HG02642 (cell line): Measurements from ENCODE around the gene ZNF804B.

ENCODE experiments used
- ATAC-seq: cut with Tn5 transposase; IDR thresholded peaks from one replicate; pipeline ENCODE4 v1.9.1; 2021; ENCODE audit warnings: mild to moderate bottlenecking; ENCODE audit not compliant: unreplicated experiment, poor library complexity

ZNF804B gene

GRCh38 chr7:89067048-89067447, 307.5 kb downstream of the ZNF804B start:
- ATAC-seq: no peak

DNA sequence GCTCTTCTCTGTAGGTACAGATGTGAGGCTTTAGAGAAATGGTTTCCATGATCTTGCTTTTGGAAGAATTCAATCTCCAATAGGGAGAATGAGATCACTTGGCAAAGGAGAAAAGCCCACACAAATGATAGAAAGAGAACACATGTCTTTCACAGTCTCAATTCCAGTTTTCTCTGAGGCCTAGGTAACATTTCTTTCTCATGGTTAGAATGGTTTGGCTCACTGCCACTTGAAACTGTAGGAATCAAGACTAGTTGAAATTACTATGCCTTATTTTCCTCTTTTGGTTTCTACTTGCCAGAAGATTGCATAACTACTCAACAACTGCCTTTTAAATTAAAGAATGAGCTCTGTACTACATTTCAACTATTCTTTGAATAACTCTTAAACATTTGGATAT, 312.6 kb downstream of the ZNF804B start:
- ATAC-seq: no peak

DNA sequence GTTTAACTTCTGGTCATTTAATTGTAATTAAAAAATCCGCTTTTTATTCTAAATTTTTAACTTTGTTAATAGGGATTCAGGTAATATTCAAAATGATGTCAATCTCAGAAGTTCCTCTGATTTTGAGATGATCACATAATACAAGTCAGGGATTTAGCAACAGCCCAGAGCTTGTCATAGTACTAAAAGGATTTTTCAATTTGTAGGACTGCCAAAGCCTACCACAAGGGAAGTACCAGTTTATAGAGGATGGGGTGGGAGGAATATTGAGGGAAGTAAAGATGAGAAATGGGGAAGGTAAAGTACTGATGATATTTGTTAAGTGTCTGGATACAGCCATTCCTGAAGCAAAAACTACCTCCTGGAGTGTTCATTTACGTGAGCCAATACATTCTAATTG, 314.3 kb downstream of the ZNF804B start:
- no peak for ATAC-seq

- no peak for ATAC-seq
Measured at GRCh38 chr7:89077992-89078391, 318.5 kb downstream of the ZNF804B start.

DNA sequence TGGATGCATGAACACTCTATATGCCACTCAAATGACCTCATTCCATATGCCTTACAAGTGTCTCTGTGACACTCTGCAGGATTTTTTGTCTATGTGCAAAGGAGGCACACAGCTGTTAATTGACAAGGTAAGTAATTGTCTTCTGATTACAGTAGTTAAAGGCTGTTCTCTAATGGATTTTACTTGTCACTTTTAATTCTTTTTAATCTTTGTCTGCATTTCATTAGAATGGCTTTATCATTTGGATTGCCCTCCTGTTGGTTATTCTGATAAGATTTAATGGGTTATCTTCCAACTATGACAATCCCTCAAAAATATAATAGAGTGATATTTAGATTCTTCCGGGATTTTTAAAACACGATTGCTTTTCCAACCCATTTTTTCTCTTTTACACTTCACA, 326.1 kb downstream of the ZNF804B start:
- no peak for ATAC-seq

GRCh38 chr7:89091550-89091949, 332.1 kb downstream of the ZNF804B start:
- no peak for ATAC-seq

- no peak for ATAC-seq
Measured at GRCh38 chr7:89094269-89094668, 334.8 kb downstream of the ZNF804B start.

DNA sequence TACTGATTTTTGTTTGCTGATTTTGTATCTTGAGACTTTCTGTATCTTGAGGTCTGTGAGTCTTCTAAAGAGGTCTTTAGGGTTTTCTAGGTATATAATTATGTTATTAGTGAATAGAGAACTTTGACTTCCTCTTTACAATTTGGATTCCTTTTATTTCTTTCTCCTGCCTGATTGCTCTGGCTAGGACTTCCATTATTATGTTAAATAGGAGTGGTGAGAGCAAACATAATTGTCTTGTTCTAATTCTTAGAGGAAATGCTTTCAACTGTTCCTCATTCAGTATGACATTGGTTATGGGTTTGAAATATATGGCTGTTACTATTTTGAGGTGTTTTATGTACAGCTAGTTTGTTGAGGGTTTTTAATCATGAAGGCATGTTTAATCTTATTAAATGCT, 344.1 kb downstream of the ZNF804B start:
- ATAC-seq: no peak

GRCh38 chr7:89104748-89105685, 345.5 kb downstream of the ZNF804B start:
- no peak for ATAC-seq

- ATAC-seq: no peak
Measured at GRCh38 chr7:89123871-89124270, 364.4 kb downstream of the ZNF804B start.

DNA sequence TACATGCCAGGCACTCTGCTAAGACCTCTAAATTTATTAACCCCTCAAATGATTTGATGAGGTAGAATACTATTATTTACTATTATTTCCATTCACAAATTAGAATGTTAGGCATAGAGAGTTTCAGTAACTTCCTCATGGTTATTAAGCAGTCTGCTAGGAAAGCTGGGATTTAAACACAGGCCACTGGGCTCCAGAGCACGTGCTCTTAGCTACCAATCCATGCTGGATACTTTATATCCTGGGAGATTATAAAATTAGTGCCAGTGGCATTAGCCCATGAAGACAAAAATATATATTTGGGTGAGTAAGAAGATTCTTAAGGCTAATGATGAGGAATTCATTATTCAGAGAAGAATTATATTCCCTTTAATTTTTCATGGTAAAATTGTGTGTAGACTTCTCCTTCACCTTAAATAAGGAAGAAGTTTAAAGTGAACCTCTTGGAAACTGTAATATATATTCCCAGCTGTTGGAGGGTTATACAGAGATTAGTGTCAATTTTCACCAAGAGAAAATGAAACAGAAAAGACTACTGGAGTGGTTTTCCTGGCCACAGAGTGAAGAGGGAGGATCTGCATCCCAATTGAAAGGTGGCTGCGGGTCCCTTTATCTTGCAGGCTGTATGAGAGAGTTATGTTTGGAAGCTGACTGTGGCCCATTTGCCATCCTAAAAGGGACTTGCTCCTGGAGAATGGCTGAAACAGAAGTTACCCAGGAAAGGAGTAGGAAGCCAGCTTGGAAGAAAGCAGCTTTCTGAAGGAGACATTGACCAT, 370.3 kb downstream of the ZNF804B start:
- no peak for ATAC-seq

GRCh38 chr7:89133357-89133756, 373.9 kb downstream of the ZNF804B start:
- no peak for ATAC-seq

GRCh38 chr7:89133819-89134218, 374.3 kb downstream of the ZNF804B start:
- ATAC-seq: no peak

GRCh38 chr7:89145801-89146200, 386.3 kb downstream of the ZNF804B start:
- no peak for ATAC-seq

DNA sequence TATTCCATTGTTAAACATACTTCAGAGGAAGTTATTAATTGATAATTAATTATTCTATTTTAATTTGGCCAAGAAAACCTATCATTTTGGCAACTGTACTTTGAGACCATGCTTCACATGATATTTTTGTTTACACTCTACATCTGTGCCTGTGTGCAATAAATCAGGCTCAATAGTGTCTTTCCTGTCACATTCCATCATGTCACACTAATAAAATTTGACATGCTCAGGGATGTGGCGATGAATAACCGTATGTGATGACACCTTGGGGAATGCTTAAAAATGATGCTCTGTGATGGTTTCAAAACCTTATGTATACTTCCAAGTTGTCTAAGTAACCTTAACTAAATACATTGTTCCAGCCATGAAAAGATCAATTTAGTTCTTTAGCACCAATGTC, 400.6 kb downstream of the ZNF804B start:
- ATAC-seq: no peak

DNA sequence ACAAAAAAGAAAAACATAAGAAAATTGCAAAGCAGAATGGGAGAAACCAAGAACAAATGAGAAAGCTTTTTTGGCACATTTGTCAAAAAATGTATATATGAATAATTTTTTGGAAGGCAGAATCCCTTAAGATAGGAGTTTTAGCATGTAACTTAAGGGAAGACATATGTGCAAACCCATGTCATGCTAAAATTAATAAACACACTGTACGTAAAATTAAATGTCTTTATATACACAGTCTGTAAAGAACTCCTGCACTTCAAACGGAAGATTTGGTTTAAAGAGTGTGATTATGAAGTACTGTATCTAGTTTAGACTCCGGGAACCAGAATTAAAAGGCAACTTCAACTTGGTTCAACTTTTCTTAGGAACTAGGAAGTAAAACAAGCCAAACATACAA, 405.9 kb downstream of the ZNF804B start:
- ATAC-seq: no peak

- ATAC-seq: no peak
Measured at GRCh38 chr7:89170628-89171027, 411.1 kb downstream of the ZNF804B start.

DNA sequence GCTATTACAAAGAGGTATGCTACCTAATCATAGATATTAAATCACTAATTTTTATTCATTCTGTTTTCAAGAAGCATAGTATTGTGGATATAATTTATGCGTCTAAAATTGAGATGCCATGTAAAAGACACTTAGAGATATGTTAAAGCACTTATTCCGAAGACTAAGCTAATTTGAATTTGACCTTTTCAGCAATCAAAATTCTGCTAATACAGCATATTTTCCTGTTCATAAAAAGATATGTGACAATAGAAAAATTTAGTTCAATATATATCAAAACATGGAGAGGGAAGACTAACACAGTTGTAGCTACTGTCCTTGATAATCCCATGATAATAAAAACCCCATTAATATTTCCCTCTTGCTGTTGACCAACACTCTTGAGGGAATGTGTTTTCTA, 422.6 kb downstream of the ZNF804B start:
- no peak for ATAC-seq

DNA sequence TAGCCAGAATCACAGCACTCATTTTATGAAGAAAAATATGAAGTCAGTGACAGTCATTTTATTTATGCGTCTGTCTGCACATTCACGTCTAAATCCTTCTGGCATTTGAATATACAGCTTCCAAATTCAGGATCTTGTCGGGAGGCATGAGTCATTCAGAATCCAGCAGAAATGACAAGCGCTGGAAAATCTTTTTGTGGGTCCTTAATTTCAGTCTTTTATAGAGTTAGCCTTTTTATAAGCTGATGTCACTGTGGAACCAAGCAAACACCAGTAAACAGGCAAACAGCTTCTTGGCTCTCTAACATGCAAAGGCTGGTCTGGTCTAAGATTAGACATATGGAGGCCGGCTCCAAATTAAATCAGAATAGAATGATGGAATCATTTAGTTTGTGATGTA, 424.2 kb downstream of the ZNF804B start:
- ATAC-seq: no peak

DNA sequence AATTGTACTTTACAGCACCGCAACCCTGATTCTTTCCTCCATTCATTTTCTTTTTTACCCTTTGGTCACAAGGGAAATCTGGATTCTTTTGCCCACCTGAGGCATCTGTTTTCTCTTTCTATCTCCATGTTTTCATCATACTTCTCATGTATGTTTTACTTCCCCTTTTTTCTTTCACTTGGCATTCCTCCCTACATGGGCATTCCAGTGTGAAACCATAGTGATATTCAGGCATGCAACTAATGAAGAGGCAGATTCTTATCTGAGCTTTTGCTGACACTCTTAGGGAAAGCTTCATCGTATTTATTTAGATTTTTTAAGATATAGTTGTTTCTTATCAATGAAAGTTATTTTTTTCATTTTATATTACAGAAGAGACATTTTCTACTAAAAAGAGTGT, 441.3 kb downstream of the ZNF804B start:
- no peak for ATAC-seq

DNA sequence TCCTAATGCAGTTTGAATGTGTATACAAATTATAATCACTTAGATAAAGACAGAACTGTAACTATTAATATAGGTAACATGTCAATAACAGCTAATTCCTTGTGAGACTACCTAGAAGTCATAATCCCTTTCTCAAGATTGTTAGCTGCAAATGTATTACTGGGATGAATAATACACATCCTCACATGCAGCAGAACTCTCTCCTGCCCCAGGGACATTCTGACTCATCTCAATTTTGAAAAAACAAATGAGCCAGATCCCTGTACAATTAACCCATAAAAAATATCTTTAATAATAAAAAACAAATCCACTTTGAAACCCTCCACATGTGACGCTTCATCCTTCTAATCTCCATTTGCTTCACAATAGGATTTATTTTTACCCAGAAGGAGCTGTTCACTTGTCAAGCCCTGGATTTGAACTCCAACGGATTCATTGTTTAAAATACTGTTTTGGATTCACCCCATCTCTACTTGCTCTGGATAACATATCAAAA, 464.4 kb downstream of the ZNF804B start:
- no peak for ATAC-seq
